GM21576 (cell line): ENCODE data around the gene WDFY4.

Source experiments
- ATAC-seq: cut with Tn5 transposase; IDR thresholded peaks from one replicate; pipeline ENCODE4 v1.9.1; 2021; ENCODE audit warnings: mild to moderate bottlenecking, moderate library complexity; ENCODE audit not compliant: unreplicated experiment

The WDFY4 gene

GRCh38 chr10:48653944-48654698, 30.6 kb upstream of the WDFY4 start:
- no peak for ATAC-seq

GRCh38 chr10:48655411-48656240, 29.0 kb upstream of the WDFY4 start:
- peak; percentile 15 for ATAC-seq

- peak; percentile 83 for ATAC-seq
Observed at GRCh38 chr10:48656241-48656913, 28.3 kb upstream of the WDFY4 start.

GRCh38 chr10:48656914-48657305, 27.8 kb upstream of the WDFY4 start:
- no peak for ATAC-seq

- ATAC-seq = no peak
Observed at GRCh38 chr10:48657416-48657815, 27.3 kb upstream of the WDFY4 start.

- no peak for ATAC-seq
Observed at GRCh38 chr10:48658243-48658974, 26.3 kb upstream of the WDFY4 start.

GRCh38 chr10:48658975-48659269, 25.8 kb upstream of the WDFY4 start:
- ATAC-seq = no peak

- no peak for ATAC-seq
Observed at GRCh38 chr10:48659790-48660189, 24.9 kb upstream of the WDFY4 start.

GRCh38 chr10:48661441-48661840, 23.2 kb upstream of the WDFY4 start:
- no peak for ATAC-seq

GRCh38 chr10:48667960-48668590, 16.6 kb upstream of the WDFY4 start:
- ATAC-seq = peak; percentile 38

GRCh38 chr10:48670978-48671913, 13.4 kb upstream of the WDFY4 start:
- peak; percentile 56 for ATAC-seq

- ATAC-seq = peak; percentile 48
Observed at GRCh38 chr10:48671914-48672595, 12.6 kb upstream of the WDFY4 start.

GRCh38 chr10:48672596-48673265, 11.9 kb upstream of the WDFY4 start:
- peak; percentile 15 for ATAC-seq

- ATAC-seq = no peak
Observed at GRCh38 chr10:48677625-48678024, 7.0 kb upstream of the WDFY4 start.

GRCh38 chr10:48678041-48678440, 6.6 kb upstream of the WDFY4 start:
- peak; percentile 68 for ATAC-seq

- ATAC-seq = no peak
Observed at GRCh38 chr10:48681740-48682139, 2.9 kb upstream of the WDFY4 start.

GRCh38 chr10:48682265-48682664, 2.4 kb upstream of the WDFY4 start:
- ATAC-seq = no peak

- no peak for ATAC-seq
Observed at GRCh38 chr10:48683424-48683823, 1.2 kb upstream of the WDFY4 start.
